Left lung (tissue), 10 donors: ENCODE measurements around the gene MISP. TPM values are rescaled to one million over a fixed set of nuclear protein-coding genes. Genes with fewer than 3 reads are reported as not detected.

Source experiments
- ATAC-seq: fragments of 200-7000 bp; cut with Tn5 transposase; one replicate; pipeline ENCODE4 v1.9.1; 2020; ENCODE audit warnings: moderate library complexity
- DNase-seq, 4 donors: peaks; one replicate each; pipeline ENCODE4 v3.0.0-alpha.2; 2013 to 2020
- H3K27ac ChIP-seq, 2 donors: fragments of 200-600 bp; sonication (generic) in 1 of 2; one replicate each; pipeline versions ENCODE4 v1.5.0 to v1.8.0; 2020 to 2021
- H3K27me3 ChIP-seq, 2 donors: fragments of 200-600 bp; sonication (generic) in 1 of 2; one replicate each; pipeline versions ENCODE4 v1.5.0 to v1.8.0; 2020 to 2021
- H3K36me3 ChIP-seq, 2 donors: fragments of 200-600 bp; sonication (generic) in 1 of 2; one replicate each; pipeline versions ENCODE4 v1.5.0 to v1.8.0; 2020 to 2021
- H3K4me1 ChIP-seq, 2 donors: fragments of 200-600 bp; one replicate each; pipeline ENCODE4 v1.8.0; 2021
- H3K4me3 ChIP-seq, 2 donors: fragments of 200-600 bp; sonication (generic) in 1 of 2; one replicate each; pipeline versions ENCODE4 v1.5.0 to v1.8.0; 2020 to 2021; ENCODE audit warnings: mild to moderate bottlenecking in 1 of 2
- H3K9me3 ChIP-seq, 2 donors: fragments of 200-600 bp; sonication (generic) in 1 of 2; one replicate each; pipeline versions ENCODE4 v1.5.0 to v1.8.0; 2020 to 2021
- intact Hi-C, 2 donors: fragments of 100-400 bp; cut with DNase I; formaldehyde crosslinking; loops; one replicate each; pipeline versions ENCODE4 v1.11.2 to v1.14.2; 2022
- microRNA-seq, 2 donors: library from miRNA; unstranded; fragments of <30 nt; microRNA quantifications; one replicate each; pipeline ENCODE4, GENCODE V29; 2019
- polyA plus RNA-seq, 6 donors: library from polyadenylated mRNA; unstranded; fragments of 120-200 nt; gene quantifications; one replicate each; pipeline ENCODE4 v1.2.1, GENCODE V29; 2013; ENCODE audit not compliant: insufficient read length in 6 of 6
- total RNA-seq, 2 donors: library from RNA; stranded (reverse); fragmentation: NEBNext Ultra II Directional; extraction: Animal tissue kit (Norgen Biotek cat#: 25700); gene quantifications; one replicate each; pipeline ENCODE4 v1.2.1, GENCODE V29; 2021
- TF ChIP-seq, protein P1 (sequence below), 2 donors: fragments of 200-600 bp; sonication (generic) in 1 of 2; IDR thresholded peaks; one replicate each; pipeline versions ENCODE4 v1.5.0 to v1.8.0; 2021; ENCODE audit warnings: antibody characterized with exemption in 2 of 2
- donor health status: DM: no; HTN: yes; CAD: no.
- donor health status: DM: no; HTN: no; CAD: no.

MISP gene
- total and polyA plus RNA-seq, 8 donors: 5.8 to 44.0 (median 13.2) TPM

DNA sequence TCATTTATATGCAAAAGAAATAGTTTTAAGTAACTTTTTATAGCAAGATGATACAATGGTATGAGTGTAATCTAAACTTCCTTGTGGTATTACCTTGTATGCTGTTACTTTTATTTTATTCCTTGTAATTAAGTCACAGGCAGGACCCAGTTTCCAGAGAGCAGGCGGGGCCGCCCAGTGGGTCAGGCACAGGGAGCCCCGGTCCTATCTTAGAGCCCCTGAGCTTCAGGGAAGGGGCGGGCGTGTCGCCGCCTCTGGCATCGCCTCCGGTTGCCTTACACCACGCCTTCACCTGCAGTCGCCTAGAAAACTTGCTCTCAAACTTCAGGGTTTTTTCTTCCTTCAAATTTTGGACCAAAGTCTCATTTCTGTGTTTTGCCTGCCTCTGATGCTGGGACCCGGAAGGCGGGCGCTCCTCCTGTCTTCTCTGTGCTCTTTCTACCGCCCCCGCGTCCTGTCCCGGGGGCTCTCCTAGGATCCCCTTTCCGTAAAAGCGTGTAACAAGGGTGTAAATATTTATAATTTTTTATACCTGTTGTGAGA, 60.7 kb downstream of the MISP start:
- TF ChIP-seq, protein P1, sequence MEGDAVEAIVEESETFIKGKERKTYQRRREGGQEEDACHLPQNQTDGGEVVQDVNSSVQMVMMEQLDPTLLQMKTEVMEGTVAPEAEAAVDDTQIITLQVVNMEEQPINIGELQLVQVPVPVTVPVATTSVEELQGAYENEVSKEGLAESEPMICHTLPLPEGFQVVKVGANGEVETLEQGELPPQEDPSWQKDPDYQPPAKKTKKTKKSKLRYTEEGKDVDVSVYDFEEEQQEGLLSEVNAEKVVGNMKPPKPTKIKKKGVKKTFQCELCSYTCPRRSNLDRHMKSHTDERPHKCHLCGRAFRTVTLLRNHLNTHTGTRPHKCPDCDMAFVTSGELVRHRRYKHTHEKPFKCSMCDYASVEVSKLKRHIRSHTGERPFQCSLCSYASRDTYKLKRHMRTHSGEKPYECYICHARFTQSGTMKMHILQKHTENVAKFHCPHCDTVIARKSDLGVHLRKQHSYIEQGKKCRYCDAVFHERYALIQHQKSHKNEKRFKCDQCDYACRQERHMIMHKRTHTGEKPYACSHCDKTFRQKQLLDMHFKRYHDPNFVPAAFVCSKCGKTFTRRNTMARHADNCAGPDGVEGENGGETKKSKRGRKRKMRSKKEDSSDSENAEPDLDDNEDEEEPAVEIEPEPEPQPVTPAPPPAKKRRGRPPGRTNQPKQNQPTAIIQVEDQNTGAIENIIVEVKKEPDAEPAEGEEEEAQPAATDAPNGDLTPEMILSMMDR (IDR thresholded peaks at IDR 0.05): no peak
- Histone ChIP-seq H3K4me1 (peaks cover 0 to 4% of the 10 kb centered on the region in 2 donors), H3K27me3 (no peaks in the 10 kb centered on the region), H3K9me3 (no peaks in the 10 kb centered on the region), H3K4me3 (no peak overlapping the region), H3K36me3 (peaks cover 3 to 82% of the 10 kb centered on the region in 2 donors), H3K27ac (no peak overlapping the region)
- intact Hi-C loops: no loop called here
- ATAC-seq: no peak
- no peak for DNase-seq

DNA sequence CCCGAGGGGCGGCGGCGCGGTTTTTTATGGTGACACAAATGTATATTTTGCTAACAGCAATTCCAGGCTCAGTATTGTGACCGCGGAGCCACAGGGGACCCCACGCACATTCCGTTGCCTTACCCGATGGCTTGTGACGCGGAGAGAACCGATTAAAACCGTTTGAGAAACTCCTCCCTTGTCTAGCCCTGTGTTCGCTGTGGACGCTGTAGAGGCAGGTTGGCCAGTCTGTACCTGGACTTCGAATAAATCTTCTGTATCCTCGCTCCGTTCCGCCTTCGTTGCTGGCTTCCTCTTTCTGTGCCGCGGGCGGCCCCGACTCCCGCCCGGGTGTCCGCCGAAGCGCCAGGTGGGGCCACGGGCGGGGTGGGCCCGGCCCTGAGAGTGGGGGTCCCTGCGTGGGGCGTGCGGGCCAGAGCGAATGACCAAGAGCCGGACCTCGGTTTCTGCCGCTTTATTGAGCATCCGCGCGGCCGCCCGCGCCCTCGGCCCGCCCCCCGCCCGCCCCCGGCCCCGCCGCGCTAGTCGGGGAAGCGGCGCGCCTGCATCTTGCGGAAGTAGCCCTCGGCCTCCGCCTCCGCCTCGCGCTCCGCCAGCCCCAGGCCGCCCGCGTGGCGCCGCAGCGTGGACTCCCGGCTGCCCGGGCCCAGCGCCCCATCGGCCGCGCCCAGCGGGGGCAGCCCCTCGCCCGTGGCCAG, 61.3 kb downstream of the MISP start:
- Histone ChIP-seq H3K27me3 (no peaks in the 10 kb centered on the region), H3K4me1 (peaks cover 0 to 2% of the 10 kb centered on the region in 2 donors), H3K27ac (no peak overlapping the region), H3K4me3 (no peak overlapping the region), H3K36me3 (peaks cover 3 to 76% of the 10 kb centered on the region in 2 donors), H3K9me3 (no peaks in the 10 kb centered on the region)
- DNase-seq (no peak), ATAC-seq (no peak)
- intact Hi-C loops: no loop called here
- TF ChIP-seq, protein P1 (IDR thresholded peaks at IDR 0.05): no peak

DNA sequence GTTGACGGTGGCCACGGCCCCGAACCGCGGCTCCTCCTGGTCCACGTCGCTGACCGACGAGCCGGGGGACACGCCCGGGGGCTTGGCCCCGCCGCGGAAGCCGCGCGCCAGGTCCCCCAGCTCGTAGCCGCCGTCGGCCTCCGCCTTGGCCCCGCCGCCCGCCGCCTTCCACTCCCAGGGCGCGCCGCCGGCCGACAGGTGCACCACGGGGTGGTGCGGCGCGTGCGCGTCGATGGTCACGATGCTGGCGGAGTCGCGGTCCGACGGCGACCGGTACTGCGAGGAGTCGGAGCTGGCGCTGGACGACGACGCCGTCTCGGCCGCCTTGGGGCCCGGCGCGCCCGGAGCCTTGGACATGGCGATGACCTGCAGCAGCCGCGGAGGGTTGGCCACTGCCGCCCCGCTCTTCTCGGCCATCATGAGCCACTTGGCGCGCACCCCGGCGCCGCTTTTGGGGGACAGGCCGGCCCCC, 61.9 kb downstream of the MISP start:
- Histone ChIP-seq H3K36me3 (peaks cover 0 to 70% of the 10 kb centered on the region in 2 donors), H3K27ac (no peak overlapping the region), H3K4me3 (no peak overlapping the region), H3K9me3 (no peaks in the 10 kb centered on the region), H3K4me1 (no peaks in the 10 kb centered on the region), H3K27me3 (no peaks in the 10 kb centered on the region)
- intact Hi-C loops: no loop called here
- TF ChIP-seq, protein P1 (IDR thresholded peaks at IDR 0.05): no peak
- DNase-seq (no peak), ATAC-seq (no peak)

DNA sequence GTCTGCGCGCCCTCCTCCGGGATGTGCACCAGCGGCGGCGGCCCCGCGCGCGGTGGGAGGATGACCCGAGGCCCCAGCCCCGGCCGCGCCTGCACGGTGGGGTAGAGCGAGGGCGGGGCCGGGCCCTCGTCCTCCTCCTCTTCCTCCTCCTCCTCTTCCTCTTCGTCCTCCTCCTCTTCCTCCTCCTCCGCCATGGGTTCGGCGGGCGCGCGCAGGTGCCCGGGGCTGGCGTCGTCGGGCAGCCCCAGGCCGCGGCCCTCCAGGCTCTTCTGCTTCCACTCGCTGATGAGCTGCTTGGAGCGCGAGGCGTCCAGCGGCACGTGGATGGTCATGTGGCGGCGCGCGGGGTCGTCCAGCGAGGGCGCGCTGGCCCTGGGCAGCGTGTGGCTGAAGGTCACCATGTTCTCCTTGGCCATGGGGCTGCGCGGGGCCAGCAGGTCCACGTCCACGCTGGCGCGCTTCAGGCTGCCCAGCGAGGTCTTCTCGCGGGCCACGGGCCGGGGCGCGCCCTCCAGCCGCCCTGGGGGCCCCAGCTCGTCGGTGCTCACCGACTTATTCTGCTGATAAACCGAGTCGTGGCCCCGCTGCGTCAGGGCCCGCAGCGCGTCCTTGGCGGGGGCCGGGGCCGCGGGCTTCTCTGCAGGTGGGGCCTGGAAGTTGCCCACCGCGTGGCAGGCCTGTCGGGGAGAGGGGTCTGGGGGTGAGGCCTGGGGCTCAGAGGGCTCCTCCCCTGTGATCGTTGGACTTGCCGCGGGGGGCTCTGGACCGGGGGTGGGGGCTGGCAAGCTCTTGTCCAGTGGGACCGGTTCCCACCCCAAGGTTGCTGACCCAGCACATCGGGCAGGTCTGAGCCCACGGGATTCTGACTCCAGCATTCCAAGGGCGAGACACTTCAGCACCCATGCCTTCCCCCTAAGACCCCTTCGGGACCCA, 62.6 kb downstream of the MISP start:
- no peak overlapping the region for H3K27ac ChIP-seq
- peaks cover 0 to 63% of the 10 kb centered on the region in 2 donors for H3K36me3 ChIP-seq
- H3K4me3 ChIP-seq: no peak overlapping the region
- DNase-seq (no peak), ATAC-seq (no peak)
- TF ChIP-seq, protein P1 (IDR thresholded peaks at IDR 0.05): no peak
- intact Hi-C loops: no loop called here
- H3K4me1 ChIP-seq: no peaks in the 10 kb centered on the region
- H3K27me3 ChIP-seq: no peaks in the 10 kb centered on the region
- no peaks in the 10 kb centered on the region for H3K9me3 ChIP-seq

Small RNAs within 50 kb of the gene (microRNA-seq; reads per million reads assigned to microRNA genes)
- 6.9 to 12.1 reads per million in 2 donors for gene MIR3187
- gene MIR4745: 2.8 to 4.4 reads per million in 2 donors

Other genes with a start within 250 kb of the MISP start
- 10 to 100 TPM; 18.0 to 18.2 TPM for gene TPGS1, start 243.6 kb upstream of the MISP start, total RNA-seq
- 10 to 100 TPM in 1 of 6 donors, 1 to 10 TPM in 5; 3.5 to 10.2 (median 6.7) TPM for gene TPGS1, start 243.6 kb upstream of the MISP start, polyA plus RNA-seq
- 10 to 100 TPM; 50.9 to 55.5 TPM for gene CDC34, start 219.4 kb upstream of the MISP start, total RNA-seq
- 10 to 100 TPM; 42.7 to 62.3 (median 55.0) TPM for gene CDC34, start 219.4 kb upstream of the MISP start, polyA plus RNA-seq
- gene GZMM, start 207.1 kb upstream of the MISP start, total RNA-seq: 1 to 10 TPM; 1.4 TPM
- gene GZMM, start 207.1 kb upstream of the MISP start, polyA plus RNA-seq: 1 to 10 TPM in 1 of 6 donors, under 1 TPM in 4, not detected in 1; 0.45 to 1.1 (median 0.65) TPM
- gene BSG, start 178.5 kb upstream of the MISP start, total RNA-seq: 100 to 1,000 TPM; 339 to 457 TPM
- gene BSG, start 178.5 kb upstream of the MISP start, polyA plus RNA-seq: 100 to 1,000 TPM; 259 to 372 (median 302) TPM
- gene HCN2, start 161.2 kb upstream of the MISP start, total RNA-seq: under 1 TPM; 0.38 to 0.50 TPM
- gene HCN2, start 161.2 kb upstream of the MISP start, polyA plus RNA-seq: under 1 TPM; 0.06 to 0.21 (median 0.13) TPM
- gene POLRMT, start 117.6 kb upstream of the MISP start, total RNA-seq: 10 to 100 TPM; 28.5 to 36.9 TPM
- 10 to 100 TPM; 32.2 to 44.7 (median 42.6) TPM for gene POLRMT, start 117.6 kb upstream of the MISP start, polyA plus RNA-seq
- under 1 TPM; 0.21 to 0.29 TPM for gene FGF22, start 111.2 kb upstream of the MISP start, total RNA-seq
- gene FGF22, start 111.2 kb upstream of the MISP start, polyA plus RNA-seq: under 1 TPM; 0.22 to 0.48 (median 0.35) TPM
- 10 to 100 TPM; 24.3 to 34.0 TPM for gene RNF126, start 87.9 kb upstream of the MISP start, total RNA-seq
- gene RNF126, start 87.9 kb upstream of the MISP start, polyA plus RNA-seq: 10 to 100 TPM; 15.4 to 27.2 (median 21.1) TPM
- gene FSTL3, start 74.7 kb upstream of the MISP start, total RNA-seq: 100 to 1,000 TPM in 1 of 2 donors, 10 to 100 TPM in 1; 94.8 to 145 TPM
- 10 to 100 TPM in 4 of 6 donors, 1 to 10 TPM in 2; 7.6 to 14.7 (median 11.2) TPM for gene FSTL3, start 74.7 kb upstream of the MISP start, polyA plus RNA-seq
- gene PRSS57, start 55.7 kb upstream of the MISP start, total RNA-seq: not detected
- under 1 TPM; 0.15 to 0.50 (median 0.29) TPM for gene PRSS57, start 55.7 kb upstream of the MISP start, polyA plus RNA-seq
- gene PALM, start 42.2 kb upstream of the MISP start, total RNA-seq: 10 to 100 TPM; 30.2 to 33.0 TPM
- 10 to 100 TPM; 37.0 to 59.7 (median 42.8) TPM for gene PALM, start 42.2 kb upstream of the MISP start, polyA plus RNA-seq
- gene PTBP1, start 46.3 kb downstream of the MISP start, total RNA-seq: 100 to 1,000 TPM; 236 to 354 TPM
- gene PTBP1, start 46.3 kb downstream of the MISP start, polyA plus RNA-seq: 100 to 1,000 TPM; 317 to 374 (median 340) TPM
- 1 to 10 TPM; 1.6 to 1.9 TPM for gene PLPPR3, start 70.8 kb downstream of the MISP start, total RNA-seq
- gene PLPPR3, start 70.8 kb downstream of the MISP start, polyA plus RNA-seq: 10 to 100 TPM in 1 of 6 donors, 1 to 10 TPM in 5; 4.9 to 11.9 (median 6.8) TPM
- gene AZU1, start 76.7 kb downstream of the MISP start, total RNA-seq: 1 to 10 TPM; 1.3 TPM
- 1 to 10 TPM; 1.7 to 4.7 (median 2.5) TPM for gene AZU1, start 76.7 kb downstream of the MISP start, polyA plus RNA-seq
- gene PRTN3, start 89.9 kb downstream of the MISP start, total RNA-seq: under 1 TPM; 0.55 to 0.58 TPM
- gene PRTN3, start 89.9 kb downstream of the MISP start, polyA plus RNA-seq: 1 to 10 TPM; 1.5 to 3.8 (median 3.0) TPM
- 1 to 10 TPM in 1 of 2 donors, under 1 TPM in 1; 0.89 to 1.3 TPM for gene ELANE, start 101.2 kb downstream of the MISP start, total RNA-seq
- gene ELANE, start 101.2 kb downstream of the MISP start, polyA plus RNA-seq: 1 to 10 TPM in 4 of 6 donors, under 1 TPM in 2; 0.70 to 2.2 (median 1.2) TPM
- 10 to 100 TPM; 78.0 to 85.3 TPM for gene CFD, start 108.6 kb downstream of the MISP start, total RNA-seq
- 10 to 100 TPM in 2 of 6 donors, 1 to 10 TPM in 4; 4.9 to 22.9 (median 8.1) TPM for gene CFD, start 108.6 kb downstream of the MISP start, polyA plus RNA-seq
- 10 to 100 TPM; 51.7 to 55.8 TPM for gene MED16, start 142.1 kb downstream of the MISP start, total RNA-seq
- gene MED16, start 142.1 kb downstream of the MISP start, polyA plus RNA-seq: 10 to 100 TPM; 42.4 to 61.7 (median 53.0) TPM
- not detected for gene RNU6-9, start 142.4 kb downstream of the MISP start, total RNA-seq
- not detected for gene RNU6-9, start 142.4 kb downstream of the MISP start, polyA plus RNA-seq
- 10 to 100 TPM; 46.1 to 66.3 TPM for gene R3HDM4, start 162.1 kb downstream of the MISP start, total RNA-seq
- gene R3HDM4, start 162.1 kb downstream of the MISP start, polyA plus RNA-seq: 10 to 100 TPM; 28.8 to 51.2 (median 37.4) TPM
- under 1 TPM in 1 of 2 donors, not detected in 1; 0.23 TPM for gene KISS1R, start 166.2 kb downstream of the MISP start, total RNA-seq
- gene KISS1R, start 166.2 kb downstream of the MISP start, polyA plus RNA-seq: under 1 TPM in 2 of 6 donors, not detected in 4; 0.11 to 0.15 TPM
- gene ARID3A, start 174.9 kb downstream of the MISP start, total RNA-seq: 10 to 100 TPM; 20.7 to 35.7 TPM
- 10 to 100 TPM; 20.6 to 30.5 (median 23.6) TPM for gene ARID3A, start 174.9 kb downstream of the MISP start, polyA plus RNA-seq
- gene WDR18, start 233.2 kb downstream of the MISP start, total RNA-seq: 10 to 100 TPM; 36.1 to 40.7 TPM
- gene WDR18, start 233.2 kb downstream of the MISP start, polyA plus RNA-seq: 10 to 100 TPM; 26.6 to 35.9 (median 34.1) TPM
- 1 to 10 TPM in 1 of 2 donors, not detected in 1; 2.7 TPM for gene GRIN3B, start 249.3 kb downstream of the MISP start, total RNA-seq
- 1 to 10 TPM in 2 of 6 donors, under 1 TPM in 4; 0.37 to 1.4 (median 0.54) TPM for gene GRIN3B, start 249.3 kb downstream of the MISP start, polyA plus RNA-seq